Heart left ventricle (tissue), 16 donors: ENCODE data around the gene MRPL36. TPM values are rescaled to one million over a fixed set of nuclear protein-coding genes. Genes with fewer than 3 reads are reported as not detected.

Source experiments
- ATAC-seq, 4 donors: fragments of 200-7000 bp; cut with Tn5 transposase; one replicate each; pipeline ENCODE4 v1.9.1; 2020 to 2022; ENCODE audit warnings: moderate library complexity in 4 of 4, mild to moderate bottlenecking in 3 of 4, moderate number of reproducible peaks in 1 of 4
- DNase-seq, 5 donors: peaks; one replicate each; pipeline ENCODE4 v3.0.0-alpha.2; 2020
- H3K27ac ChIP-seq, 12 donors: fragments of 200-600 bp; sonication (generic) in 4 of 12; one replicate each; pipeline versions ENCODE4 v1.5.0 to v1.8.0; 2016 to 2022; ENCODE audit warnings: mild to moderate bottlenecking in 2 of 12
- H3K27me3 ChIP-seq, 9 donors: fragments of 200-600 bp; sonication (generic) in 2 of 9; one replicate each; pipeline versions ENCODE4 v1.5.1 to v1.8.0; 2016 to 2022; ENCODE audit warnings: mild to moderate bottlenecking in 3 of 9
- H3K36me3 ChIP-seq, 9 donors: fragments of 200-600 bp; sonication (generic) in 2 of 9; one replicate each; pipeline versions ENCODE4 v1.5.0 to v1.8.0; 2018 to 2022; ENCODE audit warnings: mild to moderate bottlenecking in 2 of 9
- H3K4me1 ChIP-seq, 12 donors: fragments of 200-600 bp; sonication (generic) in 4 of 12; one replicate each; pipeline versions ENCODE4 v1.5.0 to v1.8.0; 2016 to 2022; ENCODE audit warnings: mild to moderate bottlenecking in 3 of 12
- H3K4me3 ChIP-seq, 12 donors: fragments of 200-600 bp; sonication (generic) in 4 of 12; one replicate each; pipeline versions ENCODE4 v1.5.0 to v1.8.0; 2017 to 2022; ENCODE audit warnings: mild to moderate bottlenecking in 9 of 12, moderate library complexity in 4 of 12
- H3K9me3 ChIP-seq, 12 donors: fragments of 200-600 bp; sonication (generic) in 4 of 12; one replicate each; pipeline versions ENCODE4 v1.5.0 to v1.8.0; 2016 to 2022; ENCODE audit warnings: mild to moderate bottlenecking in 1 of 12
- CTCF ChIP-seq, 12 donors: fragments of 200-600 bp; sonication (generic) in 4 of 12; IDR thresholded peaks; one replicate each; pipeline versions ENCODE4 v1.5.0 to v1.8.0; 2018 to 2022; ENCODE audit warnings: antibody characterized with exemption in 12 of 12, mild to moderate bottlenecking in 5 of 12
- POLR2A ChIP-seq, 2 donors: fragments of 450-650 bp; IDR thresholded peaks; one replicate each; pipeline ENCODE4 v1.6.1; 2017; ENCODE audit warnings: antibody characterized with exemption in 2 of 2, mild to moderate bottlenecking in 2 of 2, moderate library complexity in 2 of 2
- WGBS, 4 donors: extraction: QIAGEN DNeasy Blood & Tissue Kit in 2 of 4; methylation state at CpG; one replicate each; pipeline versions ENCODE4 v1.1.5 to v1.1.7; 2013 to 2018; 5-methylcytosine and 5-hydroxymethylcytosine counted together
- intact Hi-C, 10 donors: fragments of 100-400 bp; cut with DNase I; formaldehyde crosslinking; loops; one replicate each; pipeline versions ENCODE4 v1.11.1 to v1.14.2; 2022
- polyA plus RNA-seq, 2 donors: library from polyadenylated mRNA; stranded (reverse); fragments of 200-250 nt; gene quantifications; one replicate each; pipeline ENCODE4 v1.2.3, GENCODE V29; 2013
- total RNA-seq, 9 donors: library from RNA; depleted of rRNA in 2 of 9; stranded (reverse); fragments of >200 nt in 2 of 9; fragmentation: NEBNext Ultra II Directional in 3 of 9; extraction: Animal tissue kit (Norgen Biotek cat#: 25700) in 3 of 9; gene quantifications; one replicate each; pipeline versions ENCODE4 v1.1.0 to v1.2.4, GENCODE V29; 2016 to 2023
- donor health status: ischemic (EF 13 %, LVEDD 7.1; RV severe dilation, severe dysfunction).
- donor health status: healthy with polysubstance abuse.
- donor health status: DM: no; HTN: yes; CAD: no.
- donor health status: DM: no; HTN: no; CAD: no.
- donor health status: ischemic (EF 25% LVEDD 6.9; RV normal size, moderate dysfunction).
- donor health status: ischemic (EF 25% LVEDD 5.7; RV mildly dilated, moderate dysfunction).
- donor health status: healthy.
- donor health status: DM: yes; HTN: yes; CAD: no.
- donor health status: ischemic (EF 35%, LVEDD 5.7; RV mildly dilated, moderate dysfunction).
- donor health status: nonischemic (EF 11% LVEDD 7.7; RV severe dilation, severe dysfunction).
- donor health status: DM: yes; HTN: yes; CAD: no.
- donor health status: PGD.
- donor health status: ischemic (EF 29% LVEDD 5.4; RV normal size, mild dysfunction).
- donor health status: nonischemic (EF 23%, LVEDD 6.1; RV moderate dilation, normal function).

The MRPL36 gene
- total and polyA plus RNA-seq, 11 donors: 45.6 to 107 (median 56.4) TPM

GRCh38 chr5:1781726-1782384 is 17.8 kb downstream of the MRPL36 start:
- Histone ChIP-seq H3K36me3 (no peaks in the 10 kb centered on the region), H3K4me1 (peaks cover 0 to 9% (median 0%) of the 10 kb centered on the region in 12 donors), H3K4me3 (no peak overlapping the region), H3K9me3 (no peaks in the 10 kb centered on the region), H3K27ac (no peak overlapping the region), H3K27me3 (peaks cover 0 to 6% (median 0%) of the 10 kb centered on the region in 9 donors)
- intact Hi-C loops: no loop called here
- TF ChIP-seq POLR2A (IDR thresholded peaks at IDR 0.05): no peak
- TF ChIP-seq CTCF (IDR thresholded peaks at IDR 0.05): no peak
- ATAC-seq: no peak
- DNase-seq: no peak
- 83 to 89% (median 84%) methylated on average over 9 of the region's 9 CpGs for WGBS, 4 donors

GRCh38 chr5:1781107-1781506 is 18.5 kb downstream of the MRPL36 start:
- WGBS, 4 donors: 84 to 90% (median 90%) methylated on average over 6 of the region's 6 CpGs
- Histone ChIP-seq H3K27me3 (peaks cover 0 to 6% (median 0%) of the 10 kb centered on the region in 9 donors), H3K9me3 (no peaks in the 10 kb centered on the region), H3K36me3 (no peaks in the 10 kb centered on the region), H3K27ac (no peak overlapping the region), H3K4me1 (peaks cover 0 to 9% (median 0%) of the 10 kb centered on the region in 12 donors), H3K4me3 (no peak overlapping the region)
- TF ChIP-seq CTCF (IDR thresholded peaks at IDR 0.05): no peak
- ATAC-seq (no peak), DNase-seq (no peak)
- intact Hi-C loops: no loop called here

GRCh38 chr5:1780614-1780930 is 19.1 kb downstream of the MRPL36 start:
- intact Hi-C loops: no loop called here
- no peak for ATAC-seq

More at GRCh38 chr5:1780614-1780930, 19.1 kb downstream of the MRPL36 start:
- WGBS, 4 donors: 52 to 67% (median 62%) methylated on average over 6 of the region's 6 CpGs
- Histone ChIP-seq H3K36me3 (no peaks in the 10 kb centered on the region), H3K9me3 (peaks cover 0 to 5% (median 0%) of the 10 kb centered on the region in 12 donors), H3K27ac (no peak overlapping the region), H3K27me3 (peaks cover 0 to 6% (median 0%) of the 10 kb centered on the region in 9 donors), H3K4me3 (no peak overlapping the region), H3K4me1 (peaks cover 0 to 9% (median 0%) of the 10 kb centered on the region in 12 donors)
- TF ChIP-seq CTCF (IDR thresholded peaks at IDR 0.05) (no peak), POLR2A (IDR thresholded peaks at IDR 0.05) (no peak)
- DNase-seq: no peak
